CD1c-positive myeloid dendritic cell (primary cell): ENCODE results near the gene STOML2.
"Not testable (repeated sequence)": the region's sequence is repeated elsewhere in the genome, so short reads cannot be mapped to it uniquely, and the experiment has no call there.

Source experiments
- DNase-seq: peaks from one replicate; pipeline ENCODE4 v3.0.0-alpha.2; 2016; ENCODE audit errors: extremely low spot score

The STOML2 gene

DNA sequence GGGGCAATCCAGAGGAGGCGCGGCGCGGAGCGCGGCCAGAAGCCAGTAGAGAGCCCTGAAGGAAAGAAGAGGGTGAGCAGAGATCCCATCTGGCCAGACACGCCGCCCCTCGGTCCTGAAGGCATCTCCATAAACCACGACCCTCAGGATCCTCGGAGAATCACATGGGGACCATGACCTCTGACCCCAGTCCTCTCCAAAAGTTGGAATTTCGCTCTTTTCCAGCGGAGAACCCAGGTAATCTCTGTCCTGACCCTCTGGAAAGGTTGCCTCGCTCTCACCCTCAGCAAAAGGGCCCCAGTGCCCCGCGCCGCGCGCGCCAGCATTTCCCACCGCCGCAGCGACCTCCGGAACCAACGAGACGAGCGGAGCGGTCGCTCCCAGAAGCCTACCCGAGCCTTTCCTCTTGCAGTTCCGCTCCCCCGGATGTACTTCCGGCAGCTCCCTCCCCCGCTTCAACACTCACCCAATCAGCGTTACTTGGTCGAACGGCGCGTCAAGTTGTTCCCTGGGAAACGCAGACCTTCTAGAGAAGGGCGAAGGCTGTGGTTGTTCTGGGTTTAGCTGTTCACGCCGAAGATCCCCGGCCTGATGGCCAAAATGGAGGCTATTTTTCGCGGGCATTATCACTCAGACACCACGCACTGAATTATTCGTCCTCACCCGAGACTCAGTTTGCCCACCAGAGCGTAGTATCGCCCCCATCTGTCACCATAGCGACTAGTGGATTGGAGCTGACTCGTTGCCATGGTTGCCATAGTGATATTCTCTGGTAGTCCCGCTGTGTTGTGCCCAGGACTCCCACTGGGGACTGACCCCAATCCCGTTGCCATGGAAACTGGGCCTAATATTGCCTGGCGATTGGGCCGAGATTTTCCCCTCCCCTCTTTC is at the start of gene STOML2:
Gene STOML2, minus strand, starts transcription at position 363 of the 891 bp plus-strand sequence. Its CDS starts 37 bp downstream, at position 326.
- DNase-seq: peak; percentile 97

GRCh38 chr9:35147941-35148563 is 45.1 kb upstream of the STOML2 start:
- not testable (repeated sequence) for DNase-seq

- DNase-seq: no peak
Observed at GRCh38 chr9:35142037-35142436, 39.1 kb upstream of the STOML2 start.

- DNase-seq: no peak
Observed at GRCh38 chr9:35140093-35140492, 37.2 kb upstream of the STOML2 start.

DNA sequence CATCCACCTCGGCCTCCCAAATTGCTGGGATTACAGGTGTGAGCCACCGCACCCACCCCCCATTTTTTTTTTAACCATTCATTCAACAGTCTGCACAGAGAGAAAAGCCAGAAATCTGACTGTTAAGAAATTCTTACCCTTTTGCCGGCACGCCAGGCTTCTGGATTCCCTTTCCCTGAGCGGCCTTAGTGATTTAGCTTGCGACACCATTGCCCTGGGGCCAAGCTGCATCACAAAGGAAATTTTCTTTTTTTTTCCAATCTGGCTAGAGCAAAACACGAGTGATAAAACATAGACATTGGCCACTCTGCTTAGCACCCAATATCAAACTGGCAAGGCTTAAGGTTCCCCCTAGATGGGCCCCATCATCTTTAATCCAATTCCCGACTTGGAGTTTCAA is 33.9 kb upstream of the STOML2 start:
- DNase-seq: no peak

GRCh38 chr9:35135988-35136387 is 33.1 kb upstream of the STOML2 start:
- DNase-seq: no peak

DNA sequence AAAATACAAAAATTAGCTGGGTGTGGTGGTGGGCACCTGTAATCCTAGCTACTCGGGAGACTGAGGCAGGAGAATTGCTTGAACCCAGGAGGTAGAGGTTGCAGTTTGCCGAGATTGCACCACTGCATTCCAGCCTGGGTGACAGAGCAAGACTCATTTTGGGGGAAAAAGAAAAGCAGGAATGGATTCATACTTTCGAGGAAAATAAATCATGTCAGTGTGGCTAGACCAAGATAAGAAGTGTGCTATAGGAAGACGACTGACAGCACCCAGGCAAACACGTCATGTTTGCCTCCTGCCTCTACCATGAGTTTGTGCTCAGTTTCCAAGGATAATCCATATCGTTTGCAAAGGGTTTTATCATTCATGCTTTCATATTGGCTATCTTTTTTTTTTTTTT is 32.0 kb upstream of the STOML2 start:
- no peak for DNase-seq

- peak; percentile 94 for DNase-seq
Observed at GRCh38 chr9:35116898-35117551, 14.1 kb upstream of the STOML2 start.

DNA sequence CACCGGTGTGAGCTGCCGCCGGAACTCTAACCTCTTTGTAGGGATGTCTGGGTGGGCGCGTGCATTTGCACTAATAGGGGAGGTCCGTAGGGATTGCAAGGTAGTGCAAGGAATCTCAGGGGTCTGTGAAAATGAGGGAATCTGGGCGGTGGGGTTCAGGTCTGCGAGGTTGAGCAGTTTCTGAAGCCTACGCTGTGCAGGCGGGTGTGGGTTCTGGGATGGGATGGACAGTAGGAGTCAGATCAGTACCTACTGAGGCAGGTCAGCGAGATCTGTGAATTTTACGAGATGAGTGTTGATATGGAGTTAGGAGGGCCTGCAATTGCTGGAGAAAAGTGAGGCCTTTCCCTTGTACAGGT is 13.6 kb upstream of the STOML2 start:
- no peak for DNase-seq

DNA sequence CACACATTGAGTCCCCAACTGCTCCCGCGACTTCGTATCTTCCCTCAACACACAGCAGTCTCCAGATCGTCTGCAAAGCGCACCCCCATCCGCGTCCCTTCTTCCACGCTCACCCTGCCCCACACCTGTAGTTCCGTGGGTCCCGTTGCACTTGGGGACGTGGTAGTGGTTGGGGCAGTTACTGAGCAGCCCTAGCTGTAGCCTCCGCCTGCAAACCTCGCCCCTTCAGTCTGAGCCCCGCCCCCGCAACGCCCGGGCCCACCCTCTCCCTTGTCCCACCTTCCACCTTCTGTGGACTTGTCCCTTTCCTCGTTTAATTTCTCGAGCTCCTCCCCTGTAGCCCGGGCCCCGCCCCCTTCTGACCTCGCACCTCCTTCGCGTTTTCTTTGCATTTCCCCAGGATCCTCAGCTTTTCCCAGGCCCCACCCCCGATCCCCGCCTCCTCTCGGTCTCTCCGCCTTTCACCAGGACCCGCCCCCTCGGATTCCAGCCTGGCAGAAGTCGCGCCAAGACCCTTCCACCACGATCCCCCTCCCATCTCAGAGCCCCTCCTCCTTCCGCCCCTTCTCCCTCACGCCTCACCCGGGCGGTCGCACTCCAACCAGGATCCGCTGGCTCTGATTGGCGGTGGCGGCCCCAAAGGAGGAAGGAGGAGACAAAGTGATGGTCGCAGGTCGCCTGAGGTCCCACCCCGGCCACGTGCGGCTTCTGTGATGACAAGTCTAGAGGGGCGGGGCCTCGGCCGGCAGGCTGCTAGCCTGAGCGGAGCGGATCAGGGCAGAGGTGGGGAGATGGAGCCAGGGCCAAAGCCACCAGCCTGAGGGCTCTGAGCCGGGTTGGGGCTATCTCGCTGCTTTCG is 13.0 kb upstream of the STOML2 start, which contains the start of gene ATOSB:
Gene ATOSB, minus strand, starts transcription at position 183 of the 859 bp plus-strand sequence. CDS start 7,588 bp downstream, outside the sequence.
- peak; percentile 97 for DNase-seq

GRCh38 chr9:35114840-35115628 is 12.1 kb upstream of the STOML2 start:
- peak; percentile 86 for DNase-seq

GRCh38 chr9:35114113-35114839 is 11.3 kb upstream of the STOML2 start:
- DNase-seq: peak; percentile 94

DNA sequence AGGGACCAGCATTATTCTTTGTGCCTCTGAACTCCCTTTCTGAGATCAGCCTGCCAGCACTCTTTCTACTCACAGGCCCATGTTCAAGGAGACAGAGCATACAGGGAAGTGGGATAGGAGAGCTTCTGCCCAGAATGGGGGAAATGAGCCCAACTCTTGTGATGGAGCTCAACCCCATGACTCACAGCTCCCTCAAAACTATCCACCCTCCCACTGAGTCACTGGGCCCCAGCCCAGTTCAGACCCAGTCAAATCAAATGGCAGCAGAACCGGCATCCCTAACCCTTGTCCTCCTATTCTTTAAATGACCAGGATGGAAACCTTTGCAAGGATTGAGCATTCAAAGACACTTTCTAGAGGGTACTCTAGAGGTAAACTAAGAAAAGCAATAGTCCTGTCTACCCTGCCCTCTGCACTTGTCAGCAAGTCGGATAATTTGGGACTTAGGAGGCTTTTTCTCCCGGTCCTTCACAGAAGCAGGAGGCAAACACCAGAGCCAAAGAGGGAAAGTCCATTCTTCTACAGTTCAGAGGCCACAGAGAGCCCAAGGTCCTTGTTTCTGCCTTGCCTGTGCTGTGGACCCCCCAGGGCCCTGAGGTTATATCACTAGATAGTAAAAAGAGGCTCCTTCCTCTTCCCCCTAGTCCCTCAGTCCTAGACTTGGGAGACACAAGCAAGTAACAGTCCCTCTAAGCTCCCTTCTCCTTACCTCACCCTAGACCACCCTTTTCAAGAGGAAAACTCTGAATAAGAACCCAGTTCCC is 9.5 kb upstream of the STOML2 start:
- peak; percentile 86 for DNase-seq

GRCh38 chr9:35111001-35111933 is 8.3 kb upstream of the STOML2 start:
- DNase-seq: peak; percentile 98

GRCh38 chr9:35110327-35110761 is 7.4 kb upstream of the STOML2 start:
- no peak for DNase-seq

DNA sequence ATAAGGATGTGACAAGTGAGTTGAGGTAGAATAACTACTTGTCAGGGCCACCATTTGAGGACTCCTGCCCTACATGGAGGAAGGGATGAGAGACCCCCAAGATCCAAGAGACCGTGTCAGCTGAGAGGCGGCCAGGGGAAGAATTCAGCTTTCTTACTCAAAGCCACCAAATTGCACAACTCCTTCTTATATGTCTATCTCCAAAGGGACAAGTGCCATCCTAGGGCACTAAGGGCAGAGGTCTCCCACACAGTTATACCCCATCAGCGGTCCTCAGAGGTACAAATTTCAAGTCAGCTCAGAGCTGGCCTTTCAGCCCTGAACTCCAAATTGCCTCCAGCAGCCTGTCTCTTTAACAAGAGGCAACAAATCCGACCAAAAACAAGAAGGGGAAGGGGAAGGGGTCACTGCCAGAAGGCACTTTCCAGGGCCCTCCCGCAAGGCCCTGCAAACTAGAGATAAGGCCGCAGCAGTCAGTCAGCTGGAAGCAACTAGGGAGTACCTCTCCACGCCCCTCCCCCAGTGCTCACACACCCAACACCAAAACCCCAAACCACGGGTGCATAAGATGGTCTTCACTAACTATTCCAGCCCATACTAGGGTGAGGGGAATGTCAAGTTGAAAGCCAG is 6.1 kb upstream of the STOML2 start:
- DNase-seq: no peak

GRCh38 chr9:35108461-35108860 is 5.5 kb upstream of the STOML2 start:
- DNase-seq: no peak
